Superior temporal gyrus (tissue), 1 donor: Measurements from ENCODE around the gene ASCC1.

Experiments
- DNase-seq: peaks from one replicate; pipeline ENCODE4 v3.0.0-alpha.2; 2016; ENCODE audit errors: extremely low spot score

Gene ASCC1

GRCh38 chr10:72048450-72049124 is 167.5 kb downstream of the ASCC1 start:
- peak; percentile 100 for DNase-seq
